Measurements from ENCODE around the gene EVX1.

- TF ChIP-seq ZNF384 (IDR thresholded peaks at IDR 0.05), result no peak
- no peak for TF ChIP-seq SUZ12 (IDR thresholded peaks at IDR 0.05)
- no peak for TF ChIP-seq FOXM1 (IDR thresholded peaks at IDR 0.05; ENCODE audit: borderline replicate concordance)
- TF ChIP-seq PKNOX1 (IDR thresholded peaks at IDR 0.05), result no peak
- no peak for TF ChIP-seq ARNT (IDR thresholded peaks at IDR 0.05)
- no peak for TF ChIP-seq FOXA1 (IDR thresholded peaks at IDR 0.05)
Measured at GRCh38 chr7:27262121-27262520, 19.5 kb downstream of the EVX1 start.

Measured in HEK293T (cell line).